AG09319 (cell line): ENCODE data around the gene NR2F2.
"Not testable (repeated sequence)": the region's sequence is repeated elsewhere in the genome, so short reads cannot be mapped to it uniquely, and the experiment has no call there.

Experiments
- DNase-seq: peaks from one replicate; pipeline ENCODE4 v3.0.0-alpha.2; 2010; ENCODE audit warnings: low read depth; ENCODE audit errors: extremely low read depth
- CTCF ChIP-seq: IDR thresholded peaks from 2 replicates; pipeline ENCODE4 v1.5.1; 2011; ENCODE audit warnings: low read depth, mild to moderate bottlenecking, inconsistent platforms, low read length, moderate library complexity

The NR2F2 gene

GRCh38 chr15:96374499-96374898, 44.0 kb downstream of the NR2F2 start:
- no peak for DNase-seq
- no peak for TF ChIP-seq CTCF

GRCh38 chr15:96379592-96379991, 49.1 kb downstream of the NR2F2 start:
- DNase-seq, result not testable (repeated sequence)

GRCh38 chr15:96381463-96381862, 51.0 kb downstream of the NR2F2 start:
- TF ChIP-seq CTCF, result no peak
- DNase-seq, result no peak

GRCh38 chr15:96385195-96385594, 54.7 kb downstream of the NR2F2 start:
- DNase-seq, result no peak
- TF ChIP-seq CTCF, result no peak

- no peak for TF ChIP-seq CTCF
- DNase-seq, result no peak
These were observed 58.2 kb downstream of the NR2F2 start for GRCh38 chr15:96388673-96389072.
